Prostate gland (tissue), 2 donors: ENCODE data around the gene THAP8. TPM values are rescaled to one million over a fixed set of nuclear protein-coding genes. Genes with fewer than 3 reads are reported as not detected.

Source experiments
- DNase-seq: peaks from one replicate; pipeline ENCODE4 v3.0.0-alpha.2; 2019; ENCODE audit warnings: low spot score
- H3K27ac ChIP-seq, 2 donors: fragments of 200-600 bp; sonication (generic); 2 replicates each; pipeline ENCODE4 v1.5.1; 2017 to 2019
- H3K27me3 ChIP-seq: fragments of 200-600 bp; sonication (generic); replicated peaks from 2 replicates; pipeline ENCODE4 v1.5.1; 2019; ENCODE audit not compliant: insufficient read depth
- H3K36me3 ChIP-seq, 2 donors: fragments of 200-600 bp; sonication (generic); 1 replicate in 1 of 2; 2 replicates in 1 of 2; pipeline versions ENCODE4 v1.5.1 to v1.8.1; 2017 to 2019
- H3K4me1 ChIP-seq: fragments of 200-600 bp; sonication (generic); replicated peaks from 2 replicates; pipeline ENCODE4 v1.5.1; 2019
- H3K4me3 ChIP-seq, 2 donors: fragments of 200-600 bp; sonication (generic); 2 replicates each; pipeline ENCODE4 v1.5.1; 2017 to 2019
- H3K9me3 ChIP-seq: fragments of 200-600 bp; sonication (generic); 2 replicates; pipeline ENCODE4 v1.5.1; 2017
- CTCF ChIP-seq, 4 experiments: fragments of 200-600 bp in 2 of 4; fragments of 450-650 bp in 2 of 4; sonication (generic) in 2 of 4; IDR thresholded peaks; 1 replicate in 3 of 4; 2 replicates in 1 of 4; pipeline ENCODE4 v1.5.1; 2016 to 2019; ENCODE audit warnings: antibody characterized with exemption in 4 of 4, mild to moderate bottlenecking in 2 of 4, moderate library complexity in 2 of 4
- POLR2A ChIP-seq: fragments of 450-650 bp; IDR thresholded peaks from one replicate; pipeline ENCODE4 v1.6.1; 2016; ENCODE audit warnings: antibody characterized with exemption, mild to moderate bottlenecking
- POLR2AphosphoS5 ChIP-seq: sonication (generic); formaldehyde crosslinking; IDR thresholded peaks from one replicate; pipeline ENCODE4 v1.6.1; 2017; ENCODE audit warnings: antibody characterized with exemption
- WGBS: methylation state at CpG from one replicate; pipeline ENCODE4 v1.1.5; 2018; 5-methylcytosine and 5-hydroxymethylcytosine counted together
- intact Hi-C: fragments of 100-400 bp; cut with DNase I; formaldehyde crosslinking; loops from one replicate; pipeline ENCODE4 v1.14.2; 2022
- total RNA-seq, 2 donors: library from RNA; depleted of rRNA; stranded (reverse); fragments of >200 nt; gene quantifications; one replicate each; pipeline ENCODE4 v1.1.0, GENCODE V29; 2016

Gene THAP8
- total RNA-seq, 2 donors from 2014 or later, result 12.0 to 21.9 TPM

GRCh38 chr19:35986664-35987570 is 67.2 kb downstream of the THAP8 start:
- DNase-seq, result no peak
- 8% methylated on average over 54 of the region's 54 CpGs for WGBS
- H3K27me3 ChIP-seq, result no peaks in the 10 kb centered on the region
- H3K9me3 ChIP-seq, result no peaks in the 10 kb centered on the region
- TF ChIP-seq POLR2A (no peak), POLR2AphosphoS5 (no peak), CTCF (IDR thresholded peaks at IDR 0.05) (no peak)
- intact Hi-C loops, result no loop called here
- H3K4me1 ChIP-seq, result no peaks in the 10 kb centered on the region
- H3K36me3 ChIP-seq, result no peaks in the 10 kb centered on the region
- peak overlapping the region; percentile 16 to 28 for H3K4me3 ChIP-seq
- no peak overlapping the region for H3K27ac ChIP-seq

- no peak for TF ChIP-seq POLR2AphosphoS5
- no peak for TF ChIP-seq POLR2A
- no peaks in the 10 kb centered on the region for H3K27me3 ChIP-seq
- H3K9me3 ChIP-seq, result no peaks in the 10 kb centered on the region
- no peaks in the 10 kb centered on the region for H3K36me3 ChIP-seq
- H3K4me1 ChIP-seq, result no peaks in the 10 kb centered on the region
- 83% methylated on average over 5 of the region's 5 CpGs for WGBS
- no peak overlapping the region for H3K27ac ChIP-seq
- no peak for DNase-seq
- intact Hi-C loops, result no loop called here
- H3K4me3 ChIP-seq, result no peak overlapping the region
Observed at GRCh38 chr19:35986111-35986510, 68.0 kb downstream of the THAP8 start.

Other genes starting within 250 kb of the THAP8 start
- gene PRODH2, start 241.4 kb downstream of the THAP8 start, total RNA-seq, result not detected
- gene NPHS1, start 201.8 kb downstream of the THAP8 start, total RNA-seq, result under 1 TPM in 1 of 2 donors, not detected in 1; 0.23 TPM
- gene KIRREL2, start 197.4 kb downstream of the THAP8 start, total RNA-seq, result 1 to 10 TPM in 1 of 2 donors, not detected in 1; 1.2 TPM
- 10 to 100 TPM in 1 of 2 donors, 1 to 10 TPM in 1; 3.6 to 38.0 TPM for gene APLP1, start 185.7 kb downstream of the THAP8 start, total RNA-seq
- gene NFKBID, start 153.7 kb downstream of the THAP8 start, total RNA-seq, result 10 to 100 TPM in 1 of 2 donors, 1 to 10 TPM in 1; 5.6 to 10.8 TPM
- 1 to 10 TPM in 1 of 2 donors, not detected in 1; 4.9 TPM for gene HCST, start 151.8 kb downstream of the THAP8 start, total RNA-seq
- gene TYROBP, start 146.0 kb downstream of the THAP8 start, total RNA-seq, result 10 to 100 TPM; 30.6 to 60.7 TPM
- gene LRFN3, start 117.9 kb downstream of the THAP8 start, total RNA-seq, result 10 to 100 TPM; 21.7 to 32.3 TPM
- 10 to 100 TPM; 32.4 to 75.1 TPM for gene SDHAF1, start 59.1 kb downstream of the THAP8 start, total RNA-seq
- 10 to 100 TPM; 14.2 to 41.1 TPM for gene SYNE4, start 45.5 kb downstream of the THAP8 start, total RNA-seq
- gene ALKBH6, start 40.1 kb downstream of the THAP8 start, total RNA-seq, result 10 to 100 TPM; 42.0 to 49.0 TPM
- 10 to 100 TPM in 1 of 2 donors, 1 to 10 TPM in 1; 7.4 to 31.2 TPM for gene CLIP3, start 21.4 kb downstream of the THAP8 start, total RNA-seq
- 10 to 100 TPM in 1 of 2 donors, under 1 TPM in 1; 0.64 to 28.6 TPM for gene WDR62, start 612 bp upstream of the THAP8 start, total RNA-seq
- gene OVOL3, start 56.9 kb upstream of the THAP8 start, total RNA-seq, result not detected
- gene POLR2I, start 60.6 kb upstream of the THAP8 start, total RNA-seq, result 10 to 100 TPM; 45.6 to 56.7 TPM
- 100 to 1,000 TPM; 119 to 212 TPM for gene TBCB, start 61.2 kb upstream of the THAP8 start, total RNA-seq
- 100 to 1,000 TPM; 168 to 196 TPM for gene CAPNS1, start 85.8 kb upstream of the THAP8 start, total RNA-seq
- gene COX7A1, start 98.2 kb upstream of the THAP8 start, total RNA-seq, result 10 to 100 TPM in 1 of 2 donors, 1 to 10 TPM in 1; 6.5 to 28.8 TPM
- 1 to 10 TPM; 3.6 to 6.4 TPM for gene ZNF565, start 160.4 kb upstream of the THAP8 start, total RNA-seq
- 10 to 100 TPM; 46.9 to 83.6 TPM for gene ZNF146, start 160.8 kb upstream of the THAP8 start, total RNA-seq